Measurements from ENCODE around the gene POU5F1. TPM values are rescaled to one million over a fixed set of nuclear protein-coding genes. Genes with fewer than 3 reads are reported as not detected.

POU5F1 gene
- total and polyA plus RNA-seq, 9 of the 15 experiments (the other 6 are each of a cell fraction or from before 2014, with no cell fraction given) = 0.06 to 2.0 (median 0.10) TPM; not detected in 6

GRCh38 chr6:31214516-31214915, 44.0 kb upstream of the POU5F1 start:
- Histone ChIP-seq H3K79me2 (ENCODE audit: control insufficient read depth, insufficient read depth, low read length) (no peaks in the 10 kb centered on the region), H3K27ac (ENCODE audit: extremely low read depth, low read depth, low read length) (no peak overlapping the region), H3K36me3 (ENCODE audit: control insufficient read depth, insufficient read depth, low read length) (no peaks in the 10 kb centered on the region), H3K9ac (ENCODE audit: insufficient read depth in 1 of 2, low read depth in 2 of 2, low read length in 2 of 2) (no peak overlapping the region), H3K4me3 (no peak overlapping the region), H3K9me1 (ENCODE audit: control insufficient read depth, insufficient read depth, low read length) (no peaks in the 10 kb centered on the region), H3K9me3 (replicated peaks; ENCODE audit: control insufficient read depth, insufficient read depth, low read depth, low read length) (peaks cover 4% of the 10 kb centered on the region; the same call in 1 of the 2 replicates), H3K4me1 (replicated peaks in 1 of 2; ENCODE audit: control insufficient read depth in 2 of 2, insufficient read depth in 2 of 2, low read length in 2 of 2) (no peaks in the 10 kb centered on the region), H3K27me3 (ENCODE audit: control insufficient read depth in 2 of 2, insufficient read depth in 2 of 2, low read length in 2 of 2) (peaks cover 17 to 19% of the 10 kb centered on the region in 2 experiments), H2AFZ (ENCODE audit: low read depth, low read length) (no peak overlapping the region), H3K4me2 (ENCODE audit: insufficient read depth, low read length) (no peak overlapping the region), H4K20me1 (replicated peaks; ENCODE audit: control insufficient read depth, insufficient read depth, low read length) (no peaks in the 10 kb centered on the region)
- BruUV-seq (replicated peaks) = no TSS peak
- DNase-seq (ENCODE audit: extremely low read depth in 1 of 4, low spot score in 3 of 4) (no peak), ATAC-seq (no peak), FAIRE-seq (no peak)
- TF ChIP-seq RFX5 (IDR thresholded peaks at IDR 0.05; ENCODE audit: low read depth, low read length) (no peak), ZNF76 (CRISPR knock-in tag; IDR thresholded peaks at IDR 0.05; ENCODE audit: borderline replicate concordance) (no peak), ZNF23 (CRISPR knock-in tag; IDR thresholded peaks at IDR 0.05) (no peak), PTTG1 (tag; IDR thresholded peaks at IDR 0.05; ENCODE audit: low read depth) (no peak), ATF1 (CRISPR knock-in tag; IDR thresholded peaks at IDR 0.05) (no peak), ATF1 (tag; IDR thresholded peaks at IDR 0.05) (no peak), MEF2A (IDR thresholded peaks at IDR 0.05; ENCODE audit: control insufficient read depth, low read depth, low read length) (no peak), FUS (optimal IDR thresholded peaks at IDR 0.05; ENCODE audit: low read depth, low read length) (no peak), HMG20B (CRISPR knock-in tag; IDR thresholded peaks at IDR 0.05) (no peak), CAMTA2 (CRISPR knock-in tag; conservative IDR thresholded peaks at IDR 0.05) (no peak), MAX (CRISPR knock-in tag; IDR thresholded peaks at IDR 0.05) (no peak), ZNF274 (IDR thresholded peaks at IDR 0.05; ENCODE audit: borderline replicate concordance, low read depth, low read length) (no peak), KDM2B (CRISPR knock-in tag; IDR thresholded peaks at IDR 0.05) (no peak), NR2C2 (CRISPR knock-in tag; IDR thresholded peaks at IDR 0.05) (no peak), NR2C2 (tag; IDR thresholded peaks at IDR 0.05) (no peak), MAFK (IDR thresholded peaks at IDR 0.05; ENCODE audit: low read length) (no peak), NFE2 (IDR thresholded peaks at IDR 0.05; ENCODE audit: low read depth) (no peak)
- intact Hi-C loops (cut with micrococcal nuclease) (no loop called here), in situ Hi-C loops (cut with MboI) (no loop called here)
- CTCF ChIA-PET (ENCODE audit: low intra/inter-chr PET ratio) = no interaction called here
- POLR2A ChIA-PET = no interaction called here
- WGBS (ENCODE audit: insufficient coverage, low coverage, missing lambda C conversion rate) = 0% methylated on average over 1 of the region's 1 CpG
